CD4-positive, alpha-beta T cell treated with Interleukin-6 at 100 ng/mL for 8 hours (primary cell): ENCODE data around the gene MAP2.
"Not testable (repeated sequence)": the region's sequence is repeated elsewhere in the genome, so short reads cannot be mapped to it uniquely, and the experiment has no call there.

Source experiments
- DNase-seq: peaks from one replicate; pipeline ENCODE4 v3.0.0-alpha.2; 2020; ENCODE audit warnings: mixed read lengths, low spot score

The MAP2 gene

GRCh38 chr2:209473930-209474419 lies 50.1 kb downstream of the MAP2 start:
- DNase-seq, result no peak

GRCh38 chr2:209474960-209475359 lies 51.1 kb downstream of the MAP2 start:
- DNase-seq, result no peak

GRCh38 chr2:209476367-209477208 lies 52.7 kb downstream of the MAP2 start:
- no peak for DNase-seq

- DNase-seq, result not testable (repeated sequence)
These were observed 68.4 kb downstream of the MAP2 start for GRCh38 chr2:209492296-209492695.

GRCh38 chr2:209495068-209495620 lies 71.3 kb downstream of the MAP2 start:
- DNase-seq, result not testable (repeated sequence)

GRCh38 chr2:209495855-209496585 lies 72.2 kb downstream of the MAP2 start:
- no peak for DNase-seq

GRCh38 chr2:209496586-209496982 lies 72.7 kb downstream of the MAP2 start:
- no peak for DNase-seq

GRCh38 chr2:209498614-209499013 lies 74.8 kb downstream of the MAP2 start:
- DNase-seq, result no peak

- DNase-seq, result no peak
These were observed 75.2 kb downstream of the MAP2 start for GRCh38 chr2:209499069-209499468.

- no peak for DNase-seq
These were observed 77.7 kb downstream of the MAP2 start for GRCh38 chr2:209501579-209501978.

- no peak for DNase-seq
These were observed 81.6 kb downstream of the MAP2 start for GRCh38 chr2:209505410-209505809.

GRCh38 chr2:209508255-209508654 lies 84.4 kb downstream of the MAP2 start:
- DNase-seq, result no peak

GRCh38 chr2:209511637-209512036 lies 87.8 kb downstream of the MAP2 start:
- DNase-seq, result no peak

- no peak for DNase-seq
These were observed 89.1 kb downstream of the MAP2 start for GRCh38 chr2:209512971-209513370.

- no peak for DNase-seq
These were observed 93.6 kb downstream of the MAP2 start for GRCh38 chr2:209517436-209517835.

GRCh38 chr2:209519271-209519670 lies 95.4 kb downstream of the MAP2 start:
- DNase-seq, result no peak

GRCh38 chr2:209519906-209520305 lies 96.1 kb downstream of the MAP2 start:
- DNase-seq, result no peak

- no peak for DNase-seq
These were observed 99.3 kb downstream of the MAP2 start for GRCh38 chr2:209523041-209523740.

- no peak for DNase-seq
These were observed 100.0 kb downstream of the MAP2 start for GRCh38 chr2:209523867-209524266.

- DNase-seq, result no peak
These were observed 101.5 kb downstream of the MAP2 start for GRCh38 chr2:209525331-209525730.

GRCh38 chr2:209525834-209526281 lies 102.0 kb downstream of the MAP2 start:
- DNase-seq, result no peak

- DNase-seq, result no peak
These were observed 102.7 kb downstream of the MAP2 start for GRCh38 chr2:209526561-209526960.
